Gastrocnemius medialis (tissue), 4 donors: Measurements from ENCODE around the gene HSD17B14. TPM values are rescaled to one million over a fixed set of nuclear protein-coding genes. Genes with fewer than 3 reads are reported as not detected.

ENCODE experiments used
- ATAC-seq, 2 donors: fragments of 150-250 bp; one replicate each; pipeline ENCODE4 v1.9.1; 2016
- DNase-seq, 2 donors: peaks; one replicate each; pipeline ENCODE4 v3.0.0-alpha.2; 2019
- H3K27ac ChIP-seq, 4 donors: fragments of 200-600 bp; sonication (generic); 1 replicate in 1 of 4; 2 replicates in 3 of 4; pipeline ENCODE4 v1.5.1; 2016 to 2018; ENCODE audit warnings: mild to moderate bottlenecking in 2 of 4, moderate library complexity in 1 of 4
- H3K27me3 ChIP-seq, 3 donors: fragments of 200-600 bp; sonication (generic) in 2 of 3; 1 replicate in 1 of 3; 2 replicates in 2 of 3; pipeline versions ENCODE4 v1.5.1 to v1.6.0; 2016 to 2019; ENCODE audit warnings: mild to moderate bottlenecking in 1 of 3, moderate library complexity in 1 of 3
- H3K36me3 ChIP-seq, 2 donors: fragments of 200-600 bp; sonication (generic) in 1 of 2; one replicate each; pipeline ENCODE4 v1.5.1; 2017 to 2018
- H3K4me1 ChIP-seq, 2 donors: fragments of 200-600 bp; sonication (generic) in 1 of 2; one replicate each; pipeline ENCODE4 v1.5.1; 2016 to 2017; ENCODE audit warnings: mild to moderate bottlenecking in 2 of 2
- H3K4me3 ChIP-seq, 4 donors: fragments of 200-600 bp; sonication (generic) in 3 of 4; 1 replicate in 1 of 4; 2 replicates in 3 of 4; pipeline ENCODE4 v1.5.1; 2016 to 2019; ENCODE audit warnings: mild to moderate bottlenecking in 2 of 4
- H3K9me3 ChIP-seq, 3 donors: fragments of 200-600 bp; sonication (generic) in 2 of 3; 1 replicate in 1 of 3; 2 replicates in 2 of 3; pipeline ENCODE4 v1.5.1; 2016 to 2019
- POLR2A ChIP-seq, 2 donors: fragments of 450-650 bp; IDR thresholded peaks; one replicate each; pipeline ENCODE4 v1.6.1; 2017; ENCODE audit warnings: antibody characterized with exemption in 2 of 2, mild to moderate bottlenecking in 2 of 2, moderate library complexity in 2 of 2
- in situ Hi-C, 4 donors: fragments of 200-750 bp; cut with MboI; loops; one replicate each; pipeline versions ENCODE4 v1.15.0 to v1.8.0; 2017; ENCODE audit warnings: low sequenced_read_pairs in 4 of 4
- intact Hi-C: fragments of 100-400 bp; cut with DNase I; formaldehyde crosslinking; loops from one replicate; pipeline ENCODE4 v1.15.1; 2023; ENCODE audit warnings: low total_unique reads
- total RNA-seq, 4 donors: library from RNA; depleted of rRNA; stranded (reverse); fragments of >200 nt; gene quantifications; one replicate each; pipeline versions ENCODE4 v1.1.0 to v1.2.3, GENCODE V29; 2016
- TF ChIP-seq, protein P1 (sequence below), 5 experiments: fragments of 450-650 bp in 3 of 5; fragments of 200-600 bp in 2 of 5; sonication (generic) in 2 of 5; IDR thresholded peaks in 4 of 5; conservative IDR thresholded peaks in 1 of 5; 1 replicate in 4 of 5; 2 replicates in 1 of 5; pipeline ENCODE4 v1.5.1; 2016 to 2019; ENCODE audit warnings: antibody characterized with exemption in 5 of 5, mild to moderate bottlenecking in 3 of 5, moderate library complexity in 3 of 5

The HSD17B14 gene
- total RNA-seq, 4 donors from 2014 or later = 1.2 to 1.9 (median 1.7) TPM; not detected in 1

DNA sequence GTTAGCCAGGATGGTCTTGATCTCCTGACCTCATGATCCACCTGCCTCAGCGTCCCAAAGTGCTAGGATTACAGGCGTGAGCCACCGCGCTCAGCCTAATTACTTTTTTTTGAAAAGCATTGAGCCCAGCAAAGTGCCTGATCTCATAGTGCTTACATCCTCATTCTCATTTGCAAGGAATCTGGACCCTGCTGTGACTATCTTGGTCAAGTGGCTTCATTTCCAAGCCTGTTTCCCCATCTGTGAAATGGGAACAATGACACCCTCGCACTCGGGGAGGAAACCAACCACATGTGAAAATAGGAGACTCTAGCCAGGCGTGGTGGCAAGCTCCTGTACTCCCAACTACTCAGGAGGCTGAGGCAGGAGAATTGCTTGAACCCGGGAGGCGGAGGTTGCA lies 33.8 kb upstream of the HSD17B14 start:
- TF ChIP-seq, protein P1, sequence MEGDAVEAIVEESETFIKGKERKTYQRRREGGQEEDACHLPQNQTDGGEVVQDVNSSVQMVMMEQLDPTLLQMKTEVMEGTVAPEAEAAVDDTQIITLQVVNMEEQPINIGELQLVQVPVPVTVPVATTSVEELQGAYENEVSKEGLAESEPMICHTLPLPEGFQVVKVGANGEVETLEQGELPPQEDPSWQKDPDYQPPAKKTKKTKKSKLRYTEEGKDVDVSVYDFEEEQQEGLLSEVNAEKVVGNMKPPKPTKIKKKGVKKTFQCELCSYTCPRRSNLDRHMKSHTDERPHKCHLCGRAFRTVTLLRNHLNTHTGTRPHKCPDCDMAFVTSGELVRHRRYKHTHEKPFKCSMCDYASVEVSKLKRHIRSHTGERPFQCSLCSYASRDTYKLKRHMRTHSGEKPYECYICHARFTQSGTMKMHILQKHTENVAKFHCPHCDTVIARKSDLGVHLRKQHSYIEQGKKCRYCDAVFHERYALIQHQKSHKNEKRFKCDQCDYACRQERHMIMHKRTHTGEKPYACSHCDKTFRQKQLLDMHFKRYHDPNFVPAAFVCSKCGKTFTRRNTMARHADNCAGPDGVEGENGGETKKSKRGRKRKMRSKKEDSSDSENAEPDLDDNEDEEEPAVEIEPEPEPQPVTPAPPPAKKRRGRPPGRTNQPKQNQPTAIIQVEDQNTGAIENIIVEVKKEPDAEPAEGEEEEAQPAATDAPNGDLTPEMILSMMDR (IDR thresholded peaks at IDR 0.05 in 4 of 5, conservative IDR thresholded peaks at IDR 0.05 in 1 of 5) = no peak
- no peak for TF ChIP-seq POLR2A (IDR thresholded peaks at IDR 0.05)
- in situ Hi-C loops (loop anchor here in 2 of 4 donors (10.0 to 25.0 kb wide), 2 partner anchors 92 to 95 kb away; partner anchors contain the start of genes FTL (in 2 of the 2) and BAX (in 1 of the 2)), intact Hi-C loops (loop anchor here (5.0 kb wide), 1 partner anchor 153 kb away; the partner anchor contains the start of gene MAMSTR)
- Histone ChIP-seq H3K27me3 (no peaks in the 10 kb centered on the region), H3K9me3 (no peaks in the 10 kb centered on the region), H3K4me1 (peaks cover 12 to 23% of the 10 kb centered on the region in 2 donors), H3K36me3 (peaks cover 0 to 18% of the 10 kb centered on the region in 2 donors), H3K27ac (no peak overlapping the region), H3K4me3 (no peak overlapping the region)
- DNase-seq = no peak
- no peak for ATAC-seq

DNA sequence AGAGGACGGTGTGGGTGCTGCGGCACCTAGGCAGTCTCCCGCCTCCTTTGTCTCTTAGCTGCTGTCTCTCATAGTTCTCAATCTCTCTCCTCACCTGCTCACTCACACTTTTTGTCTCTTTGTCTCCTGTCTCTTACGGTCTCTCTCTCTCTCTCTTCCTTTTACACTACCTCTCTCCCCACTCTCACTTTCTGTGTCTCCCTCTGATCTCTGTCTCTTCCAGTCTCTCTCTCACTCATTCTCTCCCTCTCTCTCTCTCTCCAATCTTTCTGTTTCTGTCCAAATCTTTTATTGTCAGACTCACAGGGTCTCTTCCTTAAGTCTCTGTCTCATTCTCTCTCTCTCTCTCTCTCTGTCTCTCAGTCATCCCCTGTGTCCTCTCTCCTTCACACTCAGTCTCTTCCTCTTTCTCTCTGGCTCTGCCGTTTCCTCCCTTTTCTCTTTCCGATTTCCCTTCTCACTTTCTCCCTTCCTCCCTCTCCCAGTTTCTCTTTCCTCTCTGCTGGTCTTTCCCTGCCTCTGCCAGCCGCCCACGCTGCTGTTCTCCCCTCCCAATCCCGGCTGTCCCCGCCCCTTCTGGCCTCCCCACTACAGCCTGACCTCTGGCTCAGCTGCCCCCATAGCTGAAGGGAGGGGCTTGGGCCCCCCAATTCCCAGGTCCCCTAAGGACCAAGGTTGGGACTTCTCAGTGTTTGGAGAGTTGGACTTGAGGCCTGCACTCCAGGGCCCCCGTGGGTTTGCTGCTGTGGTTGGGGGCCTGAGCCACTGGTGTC lies 32.0 kb upstream of the HSD17B14 start, which contains the start of gene PLEKHA4:
Gene PLEKHA4 (minus strand): TSS at position 504 of the 773 bp plus-strand sequence. CDS start 997 bp downstream, outside the sequence.
- H3K36me3 ChIP-seq = peaks cover 0 to under 1% of the 10 kb centered on the region in 2 donors
- peaks cover 12 to 16% of the 10 kb centered on the region in 2 donors for H3K4me1 ChIP-seq
- intact Hi-C loops = no loop called here
- H3K4me3 ChIP-seq = peak within 1 kb of the TSS; percentile 8 to 35 (median 27)
- in situ Hi-C loops = loop anchor here in 1 of 4 donors (25.0 kb wide), 1 partner anchor 94 kb away; the partner anchor contains the start of genes BAX and FTL
- H3K27ac ChIP-seq = peak within 1 kb of the TSS; percentile 72 to 83 (median 76)
- no peaks in the 10 kb centered on the region for H3K9me3 ChIP-seq
- no peak for ATAC-seq
- TF ChIP-seq, protein P1 (IDR thresholded peaks at IDR 0.05 in 4 of 5, conservative IDR thresholded peaks at IDR 0.05 in 1 of 5) = no peak
- TF ChIP-seq POLR2A (IDR thresholded peaks at IDR 0.05) = no peak
- peak in 1 of 2 donors; percentile 56 for DNase-seq
- H3K27me3 ChIP-seq = no peaks in the 10 kb centered on the region

DNA sequence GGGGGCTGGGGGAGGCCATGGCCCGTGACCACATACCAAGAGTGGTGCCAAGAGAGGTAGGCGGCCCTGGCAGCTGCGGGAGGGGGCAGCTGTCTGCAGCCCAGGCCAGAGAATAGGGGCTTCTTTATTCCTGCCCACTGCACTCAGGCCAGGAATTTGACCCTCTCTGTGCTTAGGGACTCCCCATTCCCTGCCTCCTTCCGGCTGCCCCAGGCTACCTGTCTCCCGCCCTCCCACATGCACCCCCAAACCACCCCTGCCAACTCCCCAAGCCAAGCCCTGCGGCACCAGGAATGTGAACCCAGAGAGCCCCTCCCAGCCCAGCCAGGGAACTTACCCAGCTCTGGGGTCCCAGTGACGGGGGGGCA lies 31.4 kb upstream of the HSD17B14 start:
- H3K4me1 ChIP-seq = peaks cover 12 to 21% of the 10 kb centered on the region in 2 donors
- DNase-seq = no peak
- no peak for TF ChIP-seq POLR2A (IDR thresholded peaks at IDR 0.05)
- TF ChIP-seq, protein P1 (IDR thresholded peaks at IDR 0.05 in 4 of 5, conservative IDR thresholded peaks at IDR 0.05 in 1 of 5) = no peak
- H3K9me3 ChIP-seq = no peaks in the 10 kb centered on the region
- in situ Hi-C loops = loop anchor here in 1 of 4 donors (25.0 kb wide), 1 partner anchor 95 kb away; the partner anchor contains the start of genes BAX and FTL
- intact Hi-C loops = no loop called here
- no peak for ATAC-seq
- H3K36me3 ChIP-seq = no peaks in the 10 kb centered on the region
- no peaks in the 10 kb centered on the region for H3K27me3 ChIP-seq
- peak overlapping the region in 3 of 4 donors; percentile 20 to 35 (median 34) for H3K4me3 ChIP-seq
- H3K27ac ChIP-seq = peak overlapping the region; percentile 72 to 83 (median 76)

DNA sequence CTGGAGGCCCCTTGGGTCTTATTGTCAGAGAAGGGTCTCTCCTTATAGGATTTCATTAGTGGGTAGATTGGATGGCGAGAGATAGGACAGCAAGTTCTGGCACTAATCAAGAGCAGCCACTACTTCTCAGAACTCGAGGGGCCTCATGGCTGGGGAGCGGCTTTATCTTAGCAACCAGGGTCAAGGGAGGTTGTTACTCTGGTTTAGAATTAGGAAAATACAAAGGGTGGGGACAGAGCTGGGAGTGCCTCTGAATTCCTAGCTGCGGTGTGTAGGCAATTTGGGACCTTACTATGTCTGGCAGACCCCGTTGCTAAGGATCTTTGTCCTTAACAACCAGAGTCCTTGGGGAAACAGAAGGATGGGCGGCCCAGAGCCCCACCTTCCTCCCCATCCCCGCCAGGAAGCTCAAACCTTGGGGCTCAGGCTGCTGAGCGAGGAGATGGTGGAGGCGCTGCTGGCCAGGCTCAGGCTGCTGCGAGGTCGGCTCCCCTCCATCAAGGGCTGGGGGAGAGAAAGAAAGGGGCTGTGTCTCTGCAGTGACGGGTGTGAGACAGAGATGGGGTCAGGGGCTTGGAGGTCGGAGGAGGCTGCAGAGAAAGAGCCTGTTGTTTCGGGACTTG lies 30.9 kb upstream of the HSD17B14 start:
- Histone ChIP-seq H3K4me1 (peaks cover 12 to 24% of the 10 kb centered on the region in 2 donors), H3K27ac (peak overlapping the region; percentile 72 to 83 (median 76)), H3K4me3 (peak overlapping the region in 3 of 4 donors; percentile 20 to 35 (median 34)), H3K36me3 (no peaks in the 10 kb centered on the region), H3K9me3 (no peaks in the 10 kb centered on the region), H3K27me3 (no peaks in the 10 kb centered on the region)
- intact Hi-C loops (no loop called here), in situ Hi-C loops (loop anchor here in 1 of 4 donors (25.0 kb wide), 1 partner anchor 95 kb away; the partner anchor contains the start of genes BAX and FTL)
- DNase-seq (no peak), ATAC-seq (no peak)
- TF ChIP-seq POLR2A (IDR thresholded peaks at IDR 0.05) = no peak
- TF ChIP-seq, protein P1 (IDR thresholded peaks at IDR 0.05 in 4 of 5, conservative IDR thresholded peaks at IDR 0.05 in 1 of 5) = no peak
